GM23338 (cell line): ENCODE results near the gene ST6GALNAC3. TPM values are rescaled to one million over a fixed set of nuclear protein-coding genes. Genes with fewer than 3 reads are reported as not detected.

Experiments used
- ATAC-seq: fragments of 200-7000 bp; cut with Tn5 transposase; 3 replicates; pipeline ENCODE4 v1.9.1; 2020
- DNase-seq: peaks from one replicate; pipeline ENCODE4 v3.0.0-alpha.2; 2015; ENCODE audit warnings: low spot score
- H2AFZ ChIP-seq: fragments of 200-600 bp; sonication (generic); 2 replicates; pipeline ENCODE4 v1.8.0; 2016; ENCODE audit warnings: antibody characterized with exemption, mild to moderate bottlenecking, moderate library complexity
- H3F3A ChIP-seq: fragments of 200-600 bp; sonication (generic); replicated peaks from 2 replicates; pipeline ENCODE4 v1.8.0; 2017; ENCODE audit warnings: antibody characterized with exemption, mixed run types, low read depth
- H3K27ac ChIP-seq: fragments of 200-600 bp; sonication (generic); 2 replicates; pipeline ENCODE4 v1.6.1; 2016; ENCODE audit warnings: low read depth
- H3K27me3 ChIP-seq: fragments of 200-600 bp; sonication (generic); 2 replicates; pipeline ENCODE4 v1.8.0; 2016; ENCODE audit warnings: mild to moderate bottlenecking, mixed run types, moderate library complexity; ENCODE audit not compliant: insufficient read depth
- H3K36me3 ChIP-seq: fragments of 200-600 bp; sonication (generic); 2 replicates; pipeline ENCODE4 v1.8.0; 2016; ENCODE audit warnings: mild to moderate bottlenecking; ENCODE audit not compliant: insufficient read depth
- H3K4me1 ChIP-seq: fragments of 200-600 bp; sonication (generic); 2 replicates; pipeline ENCODE4 v1.8.0; 2016; ENCODE audit warnings: mild to moderate bottlenecking, moderate library complexity; ENCODE audit not compliant: insufficient read depth
- H3K4me2 ChIP-seq: fragments of 200-600 bp; sonication (generic); 2 replicates; pipeline ENCODE4 v1.7.1; 2017; ENCODE audit warnings: mixed run types
- H3K4me3 ChIP-seq: fragments of 200-600 bp; sonication (generic); 2 replicates; pipeline ENCODE4 v1.6.1; 2016; ENCODE audit warnings: mixed run types
- H3K79me2 ChIP-seq: fragments of 200-600 bp; sonication (generic); replicated peaks from 2 replicates; pipeline ENCODE4 v1.8.0; 2017; ENCODE audit warnings: mild to moderate bottlenecking; ENCODE audit not compliant: insufficient read depth
- H3K9me2 ChIP-seq: fragments of 200-600 bp; sonication (generic); 2 replicates; pipeline ENCODE4 v1.8.0; 2017; ENCODE audit not compliant: insufficient read depth
- H4K20me1 ChIP-seq: fragments of 200-600 bp; sonication (generic); replicated peaks from 2 replicates; pipeline ENCODE4 v1.8.0; 2017; ENCODE audit warnings: mild to moderate bottlenecking; ENCODE audit not compliant: insufficient read depth
- H3K27ac Mint-ChIP-seq: 2 replicates; pipeline ENCODE4 v1.8.0; 2020; ENCODE audit warnings: inconsistent platforms, mild to moderate bottlenecking, moderate library complexity, mixed read lengths
- H3K27me3 Mint-ChIP-seq: 3 replicates; pipeline ENCODE4 v1.8.0; 2022; ENCODE audit warnings: low read depth, mild to moderate bottlenecking, moderate library complexity, mixed read lengths, inconsistent platforms; ENCODE audit not compliant: insufficient read depth, poor library complexity
- H3K36me3 Mint-ChIP-seq: 3 replicates; pipeline ENCODE4 v1.8.0; 2021; ENCODE audit warnings: low read depth, mild to moderate bottlenecking, inconsistent platforms, moderate library complexity, mixed read lengths
- H3K4me1 Mint-ChIP-seq: 3 replicates; pipeline ENCODE4 v1.8.0; 2020; ENCODE audit warnings: mild to moderate bottlenecking, inconsistent platforms, mixed read lengths
- H3K4me3 Mint-ChIP-seq: 3 replicates; pipeline ENCODE4 v1.8.0; 2021; ENCODE audit warnings: moderate library complexity, mild to moderate bottlenecking, inconsistent platforms, mixed read lengths
- H3K9me3 Mint-ChIP-seq: 3 replicates; pipeline ENCODE4 v1.8.0; 2020; ENCODE audit warnings: moderate library complexity, mild to moderate bottlenecking, inconsistent platforms, mixed read lengths
- CREB1 ChIP-seq: fragments of 250-450 bp; sonication (Bioruptor Pico); IDR thresholded peaks from 2 replicates; pipeline ENCODE4 v1.5.0; 2020; ENCODE audit warnings: low read depth, mild to moderate bottlenecking, moderate library complexity
- ETS1 ChIP-seq: IDR thresholded peaks from 2 replicates; pipeline ENCODE4 v1.6.1; 2016; ENCODE audit warnings: antibody characterized with exemption
- EZH2 ChIP-seq: fragments of 200-600 bp; sonication (generic); IDR thresholded peaks from one replicate; pipeline ENCODE4 v1.8.0; 2017; ENCODE audit warnings: antibody characterized with exemption, mild to moderate bottlenecking, low read depth; ENCODE audit not compliant: unreplicated experiment
- EZH2phosphoT487 ChIP-seq: fragments of 200-600 bp; sonication (generic); IDR thresholded peaks from one replicate; pipeline ENCODE4 v1.8.1; 2018; ENCODE audit warnings: antibody characterized with exemption; ENCODE audit not compliant: unreplicated experiment
- JUNB ChIP-seq: IDR thresholded peaks from one replicate; pipeline ENCODE4 v1.6.1; 2016; ENCODE audit warnings: antibody characterized with exemption; ENCODE audit not compliant: unreplicated experiment
- NANOG ChIP-seq: IDR thresholded peaks from 2 replicates; pipeline ENCODE4 v1.6.1; 2016; ENCODE audit warnings: antibody characterized with exemption, borderline replicate concordance
- POLR2AphosphoS5 ChIP-seq: IDR thresholded peaks from 2 replicates; pipeline ENCODE4 v1.6.1; 2016; ENCODE audit warnings: antibody characterized with exemption, low read depth
- STAT1 ChIP-seq: IDR thresholded peaks from one replicate; pipeline ENCODE4 v1.6.1; 2016; ENCODE audit warnings: antibody characterized with exemption; ENCODE audit not compliant: unreplicated experiment
- ZNF114 ChIP-seq: fragments of 250-450 bp; sonication (Bioruptor Pico); IDR thresholded peaks from 2 replicates; pipeline ENCODE4 v1.5.0; 2020; ENCODE audit warnings: mild to moderate bottlenecking, moderate library complexity
- ZNF331 ChIP-seq: fragments of 250-450 bp; sonication (Bioruptor Pico); IDR thresholded peaks from 2 replicates; pipeline ENCODE4 v1.5.0; 2020; ENCODE audit warnings: low read depth, mild to moderate bottlenecking, moderate library complexity
- polyA plus RNA-seq: library from polyadenylated mRNA; unstranded; fragments of >200 nt; fragmentation: Nextera tagmentation; extraction: Ambion mirVana; gene quantifications from 2 replicates; pipeline ENCODE4 v1.2.1, GENCODE V29; 2016
- total RNA-seq: library from RNA; depleted of rRNA; stranded (reverse); fragments of >200 nt; shearing (Covaris generic); gene quantifications from 2 replicates; pipeline ENCODE4 v1.2.3, GENCODE V29; 2014
- TF ChIP-seq, protein P1 (sequence below), 2 experiments: fragments of 200-600 bp in 1 of 2; sonication (generic) in 1 of 2; conservative IDR thresholded peaks; 2 replicates each; pipeline versions ENCODE4 v1.5.1 to v1.6.1; 2016 to 2017; ENCODE audit warnings: antibody characterized with exemption in 2 of 2, low read depth in 2 of 2, mild to moderate bottlenecking in 2 of 2, moderate library complexity in 1 of 2
- TF ChIP-seq, protein P2 (sequence below): fragments of 250-450 bp; sonication (Bioruptor Pico); IDR thresholded peaks from 2 replicates; pipeline ENCODE4 v1.5.0; 2020; ENCODE audit warnings: mild to moderate bottlenecking, moderate library complexity

The ST6GALNAC3 gene
- total and polyA plus RNA-seq, 2 experiments from 2014 or later, result 4.7 to 11.6 TPM

- Mint-ChIP-seq H3K4me1 (peaks cover 11% of the 10 kb centered on the region; the same call in 2 of the 3 replicates), H3K36me3 (no peaks in the 10 kb centered on the region), H3K27ac (no peak overlapping the region), H3K27me3 (no peaks in the 10 kb centered on the region), H3K9me3 (no peaks in the 10 kb centered on the region), H3K4me3 (no peak overlapping the region)
- Histone ChIP-seq H3K36me3 (no peaks in the 10 kb centered on the region), H4K20me1 (no peaks in the 10 kb centered on the region), H3K27ac (no peak overlapping the region), H3K4me2 (no peak overlapping the region), H3K79me2 (no peaks in the 10 kb centered on the region), H3K4me1 (0 out of 2 replicates have a peak, but pooled peaks cover 7% of the 10 kb centered on the region), H2AFZ (no peak overlapping the region), H3K4me3 (no peak overlapping the region), H3K27me3 (no peaks in the 10 kb centered on the region), H3F3A (no peaks in the 10 kb centered on the region), H3K9me2 (no peaks in the 10 kb centered on the region; the same call in 1 of the 2 replicates)
- DNase-seq (no peak), ATAC-seq (no peak)
- no peak for TF ChIP-seq CREB1 (CRISPR knock-in tag)
Measured at GRCh38 chr1:76029331-76029730, 45.2 kb upstream of the ST6GALNAC3 start.

GRCh38 chr1:76031496-76031895 lies 43.0 kb upstream of the ST6GALNAC3 start:
- Histone ChIP-seq H3K4me3 (no peak overlapping the region), H4K20me1 (no peaks in the 10 kb centered on the region), H3K9me2 (no peaks in the 10 kb centered on the region; the same call in 1 of the 2 replicates), H3K27me3 (no peaks in the 10 kb centered on the region), H3K27ac (no peak overlapping the region), H3K4me2 (no peak overlapping the region), H3F3A (no peaks in the 10 kb centered on the region), H3K79me2 (no peaks in the 10 kb centered on the region), H3K36me3 (no peaks in the 10 kb centered on the region), H2AFZ (no peak overlapping the region), H3K4me1 (peaks cover 14% of the 10 kb centered on the region)
- no peak overlapping the region for H3K4me3 Mint-ChIP-seq
- DNase-seq (no peak), ATAC-seq (no peak)
- peaks cover 16% of the 10 kb centered on the region for H3K4me1 Mint-ChIP-seq
- peaks cover 4% of the 10 kb centered on the region; the same call in 2 of the 3 replicates for H3K9me3 Mint-ChIP-seq
- H3K27me3 Mint-ChIP-seq, result no peaks in the 10 kb centered on the region
- H3K36me3 Mint-ChIP-seq, result no peaks in the 10 kb centered on the region
- no peak overlapping the region for H3K27ac Mint-ChIP-seq
- TF ChIP-seq ETS1 (no peak), EZH2 (no peak), JUNB (no peak), EZH2phosphoT487 (no peak), ZNF114 (CRISPR knock-in tag) (no peak), ZNF331 (CRISPR knock-in tag) (no peak), POLR2AphosphoS5 (no peak), NANOG (no peak), STAT1 (no peak), CREB1 (CRISPR knock-in tag) (no peak)
- TF ChIP-seq, protein P1, sequence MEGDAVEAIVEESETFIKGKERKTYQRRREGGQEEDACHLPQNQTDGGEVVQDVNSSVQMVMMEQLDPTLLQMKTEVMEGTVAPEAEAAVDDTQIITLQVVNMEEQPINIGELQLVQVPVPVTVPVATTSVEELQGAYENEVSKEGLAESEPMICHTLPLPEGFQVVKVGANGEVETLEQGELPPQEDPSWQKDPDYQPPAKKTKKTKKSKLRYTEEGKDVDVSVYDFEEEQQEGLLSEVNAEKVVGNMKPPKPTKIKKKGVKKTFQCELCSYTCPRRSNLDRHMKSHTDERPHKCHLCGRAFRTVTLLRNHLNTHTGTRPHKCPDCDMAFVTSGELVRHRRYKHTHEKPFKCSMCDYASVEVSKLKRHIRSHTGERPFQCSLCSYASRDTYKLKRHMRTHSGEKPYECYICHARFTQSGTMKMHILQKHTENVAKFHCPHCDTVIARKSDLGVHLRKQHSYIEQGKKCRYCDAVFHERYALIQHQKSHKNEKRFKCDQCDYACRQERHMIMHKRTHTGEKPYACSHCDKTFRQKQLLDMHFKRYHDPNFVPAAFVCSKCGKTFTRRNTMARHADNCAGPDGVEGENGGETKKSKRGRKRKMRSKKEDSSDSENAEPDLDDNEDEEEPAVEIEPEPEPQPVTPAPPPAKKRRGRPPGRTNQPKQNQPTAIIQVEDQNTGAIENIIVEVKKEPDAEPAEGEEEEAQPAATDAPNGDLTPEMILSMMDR (conservative IDR thresholded peaks at IDR 0.05; ENCODE audit: low read depth in 2 of 2), result no peak
- TF ChIP-seq, protein P2, sequence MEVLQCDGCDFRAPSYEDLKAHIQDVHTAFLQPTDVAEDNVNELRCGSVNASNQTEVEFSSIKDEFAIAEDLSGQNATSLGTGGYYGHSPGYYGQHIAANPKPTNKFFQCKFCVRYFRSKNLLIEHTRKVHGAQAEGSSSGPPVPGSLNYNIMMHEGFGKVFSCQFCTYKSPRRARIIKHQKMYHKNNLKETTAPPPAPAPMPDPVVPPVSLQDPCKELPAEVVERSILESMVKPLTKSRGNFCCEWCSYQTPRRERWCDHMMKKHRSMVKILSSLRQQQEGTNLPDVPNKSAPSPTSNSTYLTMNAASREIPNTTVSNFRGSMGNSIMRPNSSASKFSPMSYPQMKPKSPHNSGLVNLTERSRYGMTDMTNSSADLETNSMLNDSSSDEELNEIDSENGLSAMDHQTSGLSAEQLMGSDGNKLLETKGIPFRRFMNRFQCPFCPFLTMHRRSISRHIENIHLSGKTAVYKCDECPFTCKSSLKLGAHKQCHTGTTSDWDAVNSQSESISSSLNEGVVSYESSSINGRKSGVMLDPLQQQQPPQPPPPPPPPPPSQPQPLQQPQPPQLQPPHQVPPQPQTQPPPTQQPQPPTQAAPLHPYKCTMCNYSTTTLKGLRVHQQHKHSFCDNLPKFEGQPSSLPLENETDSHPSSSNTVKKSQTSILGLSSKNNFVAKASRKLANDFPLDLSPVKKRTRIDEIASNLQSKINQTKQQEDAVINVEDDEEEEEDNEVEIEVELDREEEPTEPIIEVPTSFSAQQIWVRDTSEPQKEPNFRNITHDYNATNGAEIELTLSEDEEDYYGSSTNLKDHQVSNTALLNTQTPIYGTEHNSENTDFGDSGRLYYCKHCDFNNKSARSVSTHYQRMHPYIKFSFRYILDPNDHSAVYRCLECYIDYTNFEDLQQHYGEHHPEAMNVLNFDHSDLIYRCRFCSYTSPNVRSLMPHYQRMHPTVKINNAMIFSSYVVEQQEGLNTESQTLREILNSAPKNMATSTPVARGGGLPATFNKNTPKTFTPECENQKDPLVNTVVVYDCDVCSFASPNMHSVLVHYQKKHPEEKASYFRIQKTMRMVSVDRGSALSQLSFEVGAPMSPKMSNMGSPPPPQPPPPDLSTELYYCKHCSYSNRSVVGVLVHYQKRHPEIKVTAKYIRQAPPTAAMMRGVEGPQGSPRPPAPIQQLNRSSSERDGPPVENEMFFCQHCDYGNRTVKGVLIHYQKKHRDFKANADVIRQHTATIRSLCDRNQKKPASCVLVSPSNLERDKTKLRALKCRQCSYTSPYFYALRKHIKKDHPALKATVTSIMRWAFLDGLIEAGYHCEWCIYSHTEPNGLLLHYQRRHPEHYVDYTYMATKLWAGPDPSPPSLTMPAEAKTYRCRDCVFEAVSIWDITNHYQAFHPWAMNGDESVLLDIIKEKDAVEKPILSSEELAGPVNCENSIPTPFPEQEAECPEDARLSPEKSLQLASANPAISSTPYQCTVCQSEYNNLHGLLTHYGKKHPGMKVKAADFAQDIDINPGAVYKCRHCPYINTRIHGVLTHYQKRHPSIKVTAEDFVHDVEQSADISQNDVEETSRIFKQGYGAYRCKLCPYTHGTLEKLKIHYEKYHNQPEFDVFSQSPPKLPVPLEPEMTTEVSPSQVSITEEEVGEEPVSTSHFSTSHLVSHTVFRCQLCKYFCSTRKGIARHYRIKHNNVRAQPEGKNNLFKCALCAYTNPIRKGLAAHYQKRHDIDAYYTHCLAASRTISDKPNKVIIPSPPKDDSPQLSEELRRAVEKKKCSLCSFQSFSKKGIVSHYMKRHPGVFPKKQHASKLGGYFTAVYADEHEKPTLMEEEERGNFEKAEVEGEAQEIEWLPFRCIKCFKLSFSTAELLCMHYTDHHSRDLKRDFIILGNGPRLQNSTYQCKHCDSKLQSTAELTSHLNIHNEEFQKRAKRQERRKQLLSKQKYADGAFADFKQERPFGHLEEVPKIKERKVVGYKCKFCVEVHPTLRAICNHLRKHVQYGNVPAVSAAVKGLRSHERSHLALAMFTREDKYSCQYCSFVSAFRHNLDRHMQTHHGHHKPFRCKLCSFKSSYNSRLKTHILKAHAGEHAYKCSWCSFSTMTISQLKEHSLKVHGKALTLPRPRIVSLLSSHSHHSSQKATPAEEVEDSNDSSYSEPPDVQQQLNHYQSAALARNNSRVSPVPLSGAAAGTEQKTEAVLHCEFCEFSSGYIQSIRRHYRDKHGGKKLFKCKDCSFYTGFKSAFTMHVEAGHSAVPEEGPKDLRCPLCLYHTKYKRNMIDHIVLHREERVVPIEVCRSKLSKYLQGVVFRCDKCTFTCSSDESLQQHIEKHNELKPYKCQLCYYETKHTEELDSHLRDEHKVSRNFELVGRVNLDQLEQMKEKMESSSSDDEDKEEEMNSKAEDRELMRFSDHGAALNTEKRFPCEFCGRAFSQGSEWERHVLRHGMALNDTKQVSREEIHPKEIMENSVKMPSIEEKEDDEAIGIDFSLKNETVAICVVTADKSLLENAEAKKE, result no peak
